ENCODE data around the gene ERC2.

The ERC2 gene

DNA sequence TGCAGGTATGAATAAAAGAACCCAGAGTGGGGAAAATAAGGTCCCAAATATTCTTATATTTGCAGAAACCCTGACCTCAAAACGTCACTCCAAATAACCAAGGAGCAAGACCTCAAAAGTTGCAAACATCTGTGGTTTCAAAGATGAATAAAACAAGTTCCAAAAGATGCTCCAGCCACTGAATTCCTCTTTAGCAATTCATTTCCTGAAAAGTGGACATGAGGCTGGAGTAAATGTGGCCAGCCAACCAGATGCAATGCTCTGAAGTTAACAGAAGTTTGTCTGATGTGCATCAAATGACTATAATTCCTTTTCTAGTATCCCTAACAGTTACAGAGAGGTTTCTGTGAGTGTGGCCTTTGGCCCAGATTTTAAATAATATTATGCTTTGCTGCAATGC is 910.0 kb downstream of the ERC2 start:
- no peak overlapping the region for H3K4me3 ChIP-seq (ENCODE audit: low read length in 2 of 2)
- H3K27me3 ChIP-seq (ENCODE audit: control insufficient read depth in 2 of 2, insufficient read depth in 2 of 2, low read length in 2 of 2) = no peaks in the 10 kb centered on the region
- H3K27ac ChIP-seq (ENCODE audit: low read depth in 2 of 2, low read length in 2 of 2) = no peak overlapping the region
- H3K4me1 ChIP-seq (ENCODE audit: control insufficient read depth in 2 of 2, insufficient read depth in 2 of 2, low read length in 2 of 2) = peaks cover 0 to 4% of the 10 kb centered on the region in 2 donors
- H3K9ac ChIP-seq (ENCODE audit: low read depth in 1 of 2, low read length in 2 of 2) = no peak overlapping the region
- no peaks in the 10 kb centered on the region for H3K36me3 ChIP-seq (ENCODE audit: control insufficient read depth in 2 of 2, insufficient read depth in 2 of 2, low read length in 2 of 2)
- no peaks in the 10 kb centered on the region for H3K9me3 ChIP-seq (ENCODE audit: control insufficient read depth in 2 of 2, low read length in 2 of 2)

GRCh38 chr3:55557549-55557948 is 910.7 kb downstream of the ERC2 start:
- H3K36me3 ChIP-seq (ENCODE audit: control insufficient read depth in 2 of 2, insufficient read depth in 2 of 2, low read length in 2 of 2) = no peaks in the 10 kb centered on the region
- H3K9me3 ChIP-seq (ENCODE audit: control insufficient read depth in 2 of 2, low read length in 2 of 2) = no peaks in the 10 kb centered on the region
- peaks cover 0 to 4% of the 10 kb centered on the region in 2 donors for H3K4me1 ChIP-seq (ENCODE audit: control insufficient read depth in 2 of 2, insufficient read depth in 2 of 2, low read length in 2 of 2)
- H3K9ac ChIP-seq (ENCODE audit: low read depth in 1 of 2, low read length in 2 of 2) = no peak overlapping the region
- H3K27ac ChIP-seq (ENCODE audit: low read depth in 2 of 2, low read length in 2 of 2) = no peak overlapping the region
- no peak overlapping the region for H3K4me3 ChIP-seq (ENCODE audit: low read length in 2 of 2)
- H3K27me3 ChIP-seq (ENCODE audit: control insufficient read depth in 2 of 2, insufficient read depth in 2 of 2, low read length in 2 of 2) = no peaks in the 10 kb centered on the region

- Histone ChIP-seq H3K9me3 (ENCODE audit: control insufficient read depth in 2 of 2, low read length in 2 of 2) (no peaks in the 10 kb centered on the region), H3K36me3 (ENCODE audit: control insufficient read depth in 2 of 2, insufficient read depth in 2 of 2, low read length in 2 of 2) (no peaks in the 10 kb centered on the region), H3K27ac (ENCODE audit: low read depth in 2 of 2, low read length in 2 of 2) (no peak overlapping the region), H3K4me3 (ENCODE audit: low read length in 2 of 2) (no peak overlapping the region), H3K27me3 (ENCODE audit: control insufficient read depth in 2 of 2, insufficient read depth in 2 of 2, low read length in 2 of 2) (no peaks in the 10 kb centered on the region), H3K4me1 (ENCODE audit: control insufficient read depth in 2 of 2, insufficient read depth in 2 of 2, low read length in 2 of 2) (peaks cover 0 to 4% of the 10 kb centered on the region in 2 donors), H3K9ac (ENCODE audit: low read depth in 1 of 2, low read length in 2 of 2) (no peak overlapping the region)
Measured at GRCh38 chr3:55556619-55557537, 911.4 kb downstream of the ERC2 start.

- Histone ChIP-seq H3K9me3 (ENCODE audit: control insufficient read depth in 2 of 2, low read length in 2 of 2) (no peaks in the 10 kb centered on the region), H3K36me3 (ENCODE audit: control insufficient read depth in 2 of 2, insufficient read depth in 2 of 2, low read length in 2 of 2) (no peaks in the 10 kb centered on the region), H3K4me3 (ENCODE audit: low read length in 2 of 2) (no peak overlapping the region), H3K27ac (ENCODE audit: low read depth in 2 of 2, low read length in 2 of 2) (no peak overlapping the region), H3K4me1 (ENCODE audit: control insufficient read depth in 2 of 2, insufficient read depth in 2 of 2, low read length in 2 of 2) (peaks cover 0 to 4% of the 10 kb centered on the region in 2 donors), H3K27me3 (ENCODE audit: control insufficient read depth in 2 of 2, insufficient read depth in 2 of 2, low read length in 2 of 2) (no peaks in the 10 kb centered on the region), H3K9ac (ENCODE audit: low read depth in 1 of 2, low read length in 2 of 2) (no peak overlapping the region)
Measured at GRCh38 chr3:55555873-55556618, 912.2 kb downstream of the ERC2 start.

DNA sequence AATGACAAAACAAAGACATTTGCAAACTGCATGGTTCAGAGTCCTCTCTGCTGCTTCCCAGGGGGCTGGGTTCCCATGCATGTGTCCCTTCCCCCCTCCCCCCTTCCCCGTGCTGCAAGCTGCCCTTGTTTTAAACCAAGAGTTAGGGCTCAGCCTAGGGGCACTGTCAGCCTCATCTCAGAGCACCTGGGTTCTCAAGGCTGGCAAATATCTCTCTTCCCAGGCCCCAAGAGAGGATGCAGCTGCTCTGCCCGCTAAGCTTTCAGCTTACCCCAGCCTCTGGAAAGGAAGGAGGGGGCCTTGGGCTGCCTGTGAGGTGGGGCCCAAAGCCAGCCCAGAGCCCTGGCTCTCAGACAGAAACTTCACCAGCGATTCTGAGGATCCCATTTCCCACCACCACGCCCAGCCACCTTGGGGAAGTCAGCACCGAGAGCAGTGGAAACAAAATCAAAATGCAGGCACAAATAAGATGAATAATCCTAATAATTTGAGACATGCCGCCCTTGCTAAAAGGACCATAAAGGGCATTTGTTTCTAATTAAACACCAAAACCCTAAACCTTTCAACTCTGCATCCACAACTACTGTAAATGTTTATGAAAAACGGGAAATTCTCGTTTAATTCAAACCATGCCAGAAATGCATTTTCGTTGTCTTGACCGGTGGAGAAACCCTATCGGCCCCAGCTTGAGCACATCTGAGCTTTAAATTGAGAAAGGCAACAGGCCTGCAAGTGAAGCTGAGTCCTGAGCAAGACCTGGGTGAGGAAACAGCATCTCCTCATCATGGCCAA is 913.4 kb downstream of the ERC2 start:
- no peak overlapping the region for H3K9ac ChIP-seq (ENCODE audit: low read depth in 1 of 2, low read length in 2 of 2)
- H3K4me3 ChIP-seq (ENCODE audit: low read length in 2 of 2) = no peak overlapping the region
- peaks cover 0 to 4% of the 10 kb centered on the region in 2 donors for H3K4me1 ChIP-seq (ENCODE audit: control insufficient read depth in 2 of 2, insufficient read depth in 2 of 2, low read length in 2 of 2)
- H3K27ac ChIP-seq (ENCODE audit: low read depth in 2 of 2, low read length in 2 of 2) = no peak overlapping the region
- no peaks in the 10 kb centered on the region for H3K9me3 ChIP-seq (ENCODE audit: control insufficient read depth in 2 of 2, low read length in 2 of 2)
- no peaks in the 10 kb centered on the region for H3K36me3 ChIP-seq (ENCODE audit: control insufficient read depth in 2 of 2, insufficient read depth in 2 of 2, low read length in 2 of 2)
- no peaks in the 10 kb centered on the region for H3K27me3 ChIP-seq (ENCODE audit: control insufficient read depth in 2 of 2, insufficient read depth in 2 of 2, low read length in 2 of 2)

GRCh38 chr3:55551644-55552043 is 916.6 kb downstream of the ERC2 start:
- Histone ChIP-seq H3K27me3 (ENCODE audit: control insufficient read depth in 2 of 2, insufficient read depth in 2 of 2, low read length in 2 of 2) (no peaks in the 10 kb centered on the region), H3K4me3 (ENCODE audit: low read length in 2 of 2) (no peak overlapping the region), H3K9me3 (ENCODE audit: control insufficient read depth in 2 of 2, low read length in 2 of 2) (no peaks in the 10 kb centered on the region), H3K36me3 (ENCODE audit: control insufficient read depth in 2 of 2, insufficient read depth in 2 of 2, low read length in 2 of 2) (no peaks in the 10 kb centered on the region), H3K4me1 (ENCODE audit: control insufficient read depth in 2 of 2, insufficient read depth in 2 of 2, low read length in 2 of 2) (peaks cover 0 to 3% of the 10 kb centered on the region in 2 donors), H3K9ac (ENCODE audit: low read depth in 1 of 2, low read length in 2 of 2) (no peak overlapping the region), H3K27ac (ENCODE audit: low read depth in 2 of 2, low read length in 2 of 2) (no peak overlapping the region)

DNA sequence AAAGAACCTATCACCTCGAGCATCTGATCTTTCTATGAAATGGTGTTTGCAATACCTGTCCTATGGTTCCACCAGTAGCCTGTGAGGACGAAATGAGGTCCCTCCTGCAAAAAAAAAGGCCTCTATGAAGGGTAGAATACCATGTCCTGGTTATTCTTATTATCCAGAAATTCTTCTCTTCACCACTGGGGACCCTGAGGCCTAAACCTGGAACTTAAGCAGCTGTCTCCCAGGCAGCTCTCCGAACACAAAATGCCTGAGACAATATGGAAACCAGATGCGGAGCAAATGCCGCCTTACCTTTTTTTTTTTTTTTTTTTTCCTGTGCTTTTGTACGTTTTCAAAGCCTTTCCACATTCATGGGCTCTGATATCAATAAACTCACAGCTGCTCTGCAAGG is 919.1 kb downstream of the ERC2 start:
- Histone ChIP-seq H3K27ac (ENCODE audit: low read depth in 2 of 2, low read length in 2 of 2) (no peak overlapping the region), H3K4me3 (ENCODE audit: low read length in 2 of 2) (no peak overlapping the region), H3K9me3 (ENCODE audit: control insufficient read depth in 2 of 2, low read length in 2 of 2) (no peaks in the 10 kb centered on the region), H3K9ac (ENCODE audit: low read depth in 1 of 2, low read length in 2 of 2) (no peak overlapping the region), H3K36me3 (ENCODE audit: control insufficient read depth in 2 of 2, insufficient read depth in 2 of 2, low read length in 2 of 2) (no peaks in the 10 kb centered on the region), H3K27me3 (ENCODE audit: control insufficient read depth in 2 of 2, insufficient read depth in 2 of 2, low read length in 2 of 2) (no peaks in the 10 kb centered on the region), H3K4me1 (ENCODE audit: control insufficient read depth in 2 of 2, insufficient read depth in 2 of 2, low read length in 2 of 2) (no peaks in the 10 kb centered on the region)

GRCh38 chr3:55546866-55547669 is 921.2 kb downstream of the ERC2 start:
- H3K4me1 ChIP-seq (ENCODE audit: control insufficient read depth in 2 of 2, insufficient read depth in 2 of 2, low read length in 2 of 2) = no peaks in the 10 kb centered on the region
- H3K36me3 ChIP-seq (ENCODE audit: control insufficient read depth in 2 of 2, insufficient read depth in 2 of 2, low read length in 2 of 2) = no peaks in the 10 kb centered on the region
- no peaks in the 10 kb centered on the region for H3K9me3 ChIP-seq (ENCODE audit: control insufficient read depth in 2 of 2, low read length in 2 of 2)
- H3K27me3 ChIP-seq (ENCODE audit: control insufficient read depth in 2 of 2, insufficient read depth in 2 of 2, low read length in 2 of 2) = no peaks in the 10 kb centered on the region
- H3K9ac ChIP-seq (ENCODE audit: low read depth in 1 of 2, low read length in 2 of 2) = no peak overlapping the region
- no peak overlapping the region for H3K27ac ChIP-seq (ENCODE audit: low read depth in 2 of 2, low read length in 2 of 2)
- H3K4me3 ChIP-seq (ENCODE audit: low read length in 2 of 2) = no peak overlapping the region

DNA sequence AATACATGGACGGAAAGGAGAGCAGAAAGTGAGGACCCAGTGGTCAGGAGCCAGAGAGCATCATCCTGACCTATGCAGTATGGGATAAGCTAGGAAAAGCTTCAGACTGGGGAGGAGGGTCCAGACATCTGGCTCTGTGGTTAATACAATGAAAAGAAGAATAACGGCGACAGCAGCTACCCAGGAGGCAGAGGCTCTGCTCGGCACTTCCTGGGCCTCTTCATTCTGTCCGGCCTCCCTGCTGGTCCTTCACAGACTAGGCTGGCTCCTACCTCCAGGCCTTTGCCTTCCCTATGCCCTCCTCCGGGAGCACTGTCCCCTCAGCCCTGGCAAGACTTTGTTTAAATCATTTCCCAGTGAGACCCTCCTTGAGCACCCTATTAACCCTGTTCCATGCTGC is 922.3 kb downstream of the ERC2 start:
- Histone ChIP-seq H3K27me3 (ENCODE audit: control insufficient read depth in 2 of 2, insufficient read depth in 2 of 2, low read length in 2 of 2) (no peaks in the 10 kb centered on the region), H3K9me3 (ENCODE audit: control insufficient read depth in 2 of 2, low read length in 2 of 2) (no peaks in the 10 kb centered on the region), H3K9ac (ENCODE audit: low read depth in 1 of 2, low read length in 2 of 2) (no peak overlapping the region), H3K36me3 (ENCODE audit: control insufficient read depth in 2 of 2, insufficient read depth in 2 of 2, low read length in 2 of 2) (no peaks in the 10 kb centered on the region), H3K4me1 (ENCODE audit: control insufficient read depth in 2 of 2, insufficient read depth in 2 of 2, low read length in 2 of 2) (no peaks in the 10 kb centered on the region), H3K4me3 (ENCODE audit: low read length in 2 of 2) (no peak overlapping the region), H3K27ac (ENCODE audit: low read depth in 2 of 2, low read length in 2 of 2) (no peak overlapping the region)
